HepG2 (cell line): Measurements from ENCODE around the gene VASN. TPM values are rescaled to one million over a fixed set of nuclear protein-coding genes. Genes with fewer than 3 reads are reported as not detected.

Experiments
- DDIT3 ChIP-seq: sonication (generic); formaldehyde crosslinking; IDR thresholded peaks from 2 replicates; pipeline ENCODE4 v1.4.0; 2020; ENCODE audit warnings: mild to moderate bottlenecking, missing genetic modification reagents
- FOXA1 ChIP-seq, 2 experiments: fragments of 450-650 bp in 1 of 2; sonication (generic) in 1 of 2; formaldehyde crosslinking in 1 of 2; IDR thresholded peaks; 2 replicates each; pipeline versions ENCODE4 v1.4.0 to v1.6.1; 2016 to 2020; ENCODE audit warnings: missing genetic modification reagents in 1 of 2
- HDAC6 ChIP-seq: fragments of 200-600 bp; sonication (generic); IDR thresholded peaks from 2 replicates; pipeline ENCODE4 v1.7.0; 2017; ENCODE audit warnings: mild to moderate bottlenecking, antibody characterized with exemption, low read length, low read depth
- MTERF4 ChIP-seq: sonication (generic); formaldehyde crosslinking; IDR thresholded peaks from 2 replicates; pipeline ENCODE4 v1.8.0; 2023; ENCODE audit warnings: mild to moderate bottlenecking, missing genetic modification reagents
- MTF2 ChIP-seq: sonication (generic); formaldehyde crosslinking; IDR thresholded peaks from 2 replicates; pipeline ENCODE4 v1.5.0; 2020; ENCODE audit warnings: missing genetic modification reagents, borderline replicate concordance
- SETDB1 ChIP-seq: sonication (generic); formaldehyde crosslinking; IDR thresholded peaks from 2 replicates; pipeline ENCODE4 v1.5.1; 2020; ENCODE audit warnings: missing genetic modification reagents, mild to moderate bottlenecking, borderline replicate concordance
- SOX5 ChIP-seq: IDR thresholded peaks from 2 replicates; pipeline ENCODE4 v1.6.1; 2016; ENCODE audit warnings: borderline replicate concordance
- SPEN ChIP-seq: sonication (generic); formaldehyde crosslinking; IDR thresholded peaks from 2 replicates; pipeline ENCODE4 v1.5.1; 2020; ENCODE audit warnings: low read depth, mild to moderate bottlenecking, missing genetic modification reagents
- ZBTB20 ChIP-seq: sonication (generic); formaldehyde crosslinking; IDR thresholded peaks from 2 replicates; pipeline ENCODE4 v1.8.1; 2023; ENCODE audit warnings: missing genetic modification reagents, low read depth, mild to moderate bottlenecking, borderline replicate concordance
- ZC3H4 ChIP-seq: sonication (generic); formaldehyde crosslinking; IDR thresholded peaks from 2 replicates; pipeline ENCODE4 v1.4.0; 2020; ENCODE audit warnings: missing genetic modification reagents, borderline replicate concordance
- ZNF292 ChIP-seq: sonication (generic); formaldehyde crosslinking; IDR thresholded peaks from 2 replicates; pipeline ENCODE4 v1.8.1; 2022; ENCODE audit warnings: mild to moderate bottlenecking, low read depth, missing genetic modification reagents, borderline replicate concordance
- ZNF850 ChIP-seq: sonication (generic); formaldehyde crosslinking; conservative IDR thresholded peaks from 2 replicates; pipeline ENCODE4 v1.9.0; 2021; ENCODE audit warnings: mild to moderate bottlenecking, missing genetic modification reagents
- ZSCAN29 ChIP-seq: sonication (generic); formaldehyde crosslinking; conservative IDR thresholded peaks from 2 replicates; pipeline ENCODE4 v1.4.0; 2020; ENCODE audit warnings: mild to moderate bottlenecking, missing genetic modification reagents
- polyA plus RNA-seq, 8 experiments: library from polyadenylated mRNA; depleted of rRNA in 3 of 8; stranded (reverse) in 7 of 8; unstranded in 1 of 8; fragments of >200 nt; fragmentation: Illumina TruSeq in 4 of 8; extraction: Trizol in 4 of 8; gene quantifications; 2 replicates each; pipeline versions ENCODE4 v1.2.1 to v1.2.3, GENCODE V29; 2011 to 2016; ENCODE audit warnings: low read depth in 4 of 8, missing spikeins in 1 of 8, mixed read lengths in 1 of 8; ENCODE audit not compliant: insufficient read depth in 1 of 8
- total RNA-seq, 5 experiments: library from RNA; depleted of rRNA; stranded (reverse); fragments of >200 nt; fragmentation: Illumina TruSeq; extraction: Trizol; gene quantifications; 2 replicates each; pipeline ENCODE4 v1.2.3, GENCODE V29; 2016; ENCODE audit warnings: low read depth in 1 of 5
- TF ChIP-seq, protein P1 (sequence below): sonication (generic); formaldehyde crosslinking; IDR thresholded peaks from 2 replicates; pipeline ENCODE4 v1.8.0; 2022; ENCODE audit warnings: mild to moderate bottlenecking, missing genetic modification reagents; ENCODE audit not compliant: insufficient replicate concordance
- TF ChIP-seq, protein P2 (sequence below): IDR thresholded peaks from 2 replicates; pipeline ENCODE4 v1.6.1; 2016; ENCODE audit warnings: control low read depth
- TF ChIP-seq, protein P3 (sequence below): sonication (generic); formaldehyde crosslinking; IDR thresholded peaks from 2 replicates; pipeline ENCODE4 v1.8.1; 2022; ENCODE audit warnings: mild to moderate bottlenecking, missing genetic modification reagents
- TF ChIP-seq, protein P4 (sequence below): sonication (generic); formaldehyde crosslinking; IDR thresholded peaks from 2 replicates; pipeline ENCODE4 v1.4.0; 2020; ENCODE audit warnings: missing genetic modification reagents, mild to moderate bottlenecking, borderline replicate concordance

The VASN gene
- total and polyA plus RNA-seq, 2 of the 13 experiments (the other 11 are each of a cell fraction or from before 2014, with no cell fraction given) = 8.4 to 18.2 TPM

- TF ChIP-seq ZBTB20 (CRISPR knock-in tag) (0 out of 2 replicates have a peak, but pooled peaks have one; percentile 24), ZNF292 (peak; percentile 29), HDAC6 (no peak), SPEN (CRISPR knock-in tag) (0 out of 2 replicates have a peak, but pooled peaks have one; percentile 12), ZNF850 (CRISPR knock-in tag) (no peak), MTERF4 (CRISPR knock-in tag) (peak; percentile 82; the same call in 1 of the 2 replicates), SOX5 (CRISPR knock-in tag) (peak; percentile 72; the same call in 1 of the 2 replicates), DDIT3 (CRISPR knock-in tag) (no peak), MTF2 (0 out of 2 replicates have a peak, but pooled peaks have one; percentile 29), ZSCAN29 (CRISPR knock-in tag) (no peak), FOXA1 (IDR thresholded peaks at IDR 0.05) (no peak), FOXA1 (CRISPR knock-in tag; IDR thresholded peaks at IDR 0.05) (peak; percentile 63), SETDB1 (CRISPR knock-in tag) (no peak), ZC3H4 (CRISPR knock-in tag) (no peak)
- TF ChIP-seq, protein P1, sequence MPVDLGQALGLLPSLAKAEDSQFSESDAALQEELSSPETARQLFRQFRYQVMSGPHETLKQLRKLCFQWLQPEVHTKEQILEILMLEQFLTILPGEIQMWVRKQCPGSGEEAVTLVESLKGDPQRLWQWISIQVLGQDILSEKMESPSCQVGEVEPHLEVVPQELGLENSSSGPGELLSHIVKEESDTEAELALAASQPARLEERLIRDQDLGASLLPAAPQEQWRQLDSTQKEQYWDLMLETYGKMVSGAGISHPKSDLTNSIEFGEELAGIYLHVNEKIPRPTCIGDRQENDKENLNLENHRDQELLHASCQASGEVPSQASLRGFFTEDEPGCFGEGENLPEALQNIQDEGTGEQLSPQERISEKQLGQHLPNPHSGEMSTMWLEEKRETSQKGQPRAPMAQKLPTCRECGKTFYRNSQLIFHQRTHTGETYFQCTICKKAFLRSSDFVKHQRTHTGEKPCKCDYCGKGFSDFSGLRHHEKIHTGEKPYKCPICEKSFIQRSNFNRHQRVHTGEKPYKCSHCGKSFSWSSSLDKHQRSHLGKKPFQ (CRISPR knock-in tag) = peak; percentile 60
- TF ChIP-seq, protein P2, sequence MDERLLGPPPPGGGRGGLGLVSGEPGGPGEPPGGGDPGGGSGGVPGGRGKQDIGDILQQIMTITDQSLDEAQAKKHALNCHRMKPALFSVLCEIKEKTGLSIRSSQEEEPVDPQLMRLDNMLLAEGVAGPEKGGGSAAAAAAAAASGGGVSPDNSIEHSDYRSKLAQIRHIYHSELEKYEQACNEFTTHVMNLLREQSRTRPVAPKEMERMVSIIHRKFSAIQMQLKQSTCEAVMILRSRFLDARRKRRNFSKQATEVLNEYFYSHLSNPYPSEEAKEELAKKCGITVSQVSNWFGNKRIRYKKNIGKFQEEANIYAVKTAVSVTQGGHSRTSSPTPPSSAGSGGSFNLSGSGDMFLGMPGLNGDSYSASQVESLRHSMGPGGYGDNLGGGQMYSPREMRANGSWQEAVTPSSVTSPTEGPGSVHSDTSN (CRISPR knock-in tag) = no peak
- TF ChIP-seq, protein P3, sequence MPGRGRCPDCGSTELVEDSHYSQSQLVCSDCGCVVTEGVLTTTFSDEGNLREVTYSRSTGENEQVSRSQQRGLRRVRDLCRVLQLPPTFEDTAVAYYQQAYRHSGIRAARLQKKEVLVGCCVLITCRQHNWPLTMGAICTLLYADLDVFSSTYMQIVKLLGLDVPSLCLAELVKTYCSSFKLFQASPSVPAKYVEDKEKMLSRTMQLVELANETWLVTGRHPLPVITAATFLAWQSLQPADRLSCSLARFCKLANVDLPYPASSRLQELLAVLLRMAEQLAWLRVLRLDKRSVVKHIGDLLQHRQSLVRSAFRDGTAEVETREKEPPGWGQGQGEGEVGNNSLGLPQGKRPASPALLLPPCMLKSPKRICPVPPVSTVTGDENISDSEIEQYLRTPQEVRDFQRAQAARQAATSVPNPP (CRISPR knock-in tag) = 0 out of 2 replicates have a peak, but pooled peaks have one; percentile 12
- TF ChIP-seq, protein P4, sequence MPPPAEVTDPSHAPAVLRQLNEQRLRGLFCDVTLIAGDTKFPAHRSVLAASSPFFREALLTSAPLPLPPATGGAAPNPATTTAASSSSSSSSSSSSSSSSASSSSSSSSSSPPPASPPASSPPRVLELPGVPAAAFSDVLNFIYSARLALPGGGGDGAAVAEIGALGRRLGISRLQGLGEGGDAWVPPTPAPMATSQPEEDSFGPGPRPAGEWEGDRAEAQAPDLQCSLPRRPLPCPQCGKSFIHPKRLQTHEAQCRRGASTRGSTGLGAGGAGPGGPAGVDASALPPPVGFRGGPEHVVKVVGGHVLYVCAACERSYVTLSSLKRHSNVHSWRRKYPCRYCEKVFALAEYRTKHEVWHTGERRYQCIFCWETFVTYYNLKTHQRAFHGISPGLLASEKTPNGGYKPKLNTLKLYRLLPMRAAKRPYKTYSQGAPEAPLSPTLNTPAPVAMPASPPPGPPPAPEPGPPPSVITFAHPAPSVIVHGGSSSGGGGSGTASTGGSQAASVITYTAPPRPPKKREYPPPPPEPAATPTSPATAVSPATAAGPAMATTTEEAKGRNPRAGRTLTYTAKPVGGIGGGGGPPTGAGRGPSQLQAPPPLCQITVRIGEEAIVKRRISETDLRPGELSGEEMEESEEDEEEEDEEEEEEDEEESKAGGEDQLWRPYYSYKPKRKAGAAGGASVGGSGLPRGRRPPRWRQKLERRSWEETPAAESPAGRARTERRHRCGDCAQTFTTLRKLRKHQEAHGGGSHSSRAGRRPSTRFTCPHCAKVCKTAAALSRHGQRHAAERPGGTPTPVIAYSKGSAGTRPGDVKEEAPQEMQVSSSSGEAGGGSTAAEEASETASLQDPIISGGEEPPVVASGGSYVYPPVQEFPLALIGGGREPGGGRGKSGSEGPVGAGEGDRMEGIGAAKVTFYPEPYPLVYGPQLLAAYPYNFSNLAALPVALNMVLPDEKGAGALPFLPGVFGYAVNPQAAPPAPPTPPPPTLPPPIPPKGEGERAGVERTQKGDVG (CRISPR knock-in tag) = no peak
These were observed 26.4 kb upstream of the VASN start (continued) for GRCh38 chr16:4344983-4345835.
